ENCODE results near the gene TNFSF11. TPM values are rescaled to one million over a fixed set of nuclear protein-coding genes. Genes with fewer than 3 reads are reported as not detected.

Gene TNFSF11
- total RNA-seq, 4 donors from 2014 or later: 0.83 TPM; not detected in 3

GRCh38 chr13:42539670-42540069 is 34.3 kb upstream of the TNFSF11 start:
- Histone ChIP-seq H3K4me3 (no peak overlapping the region), H3K27me3 (no peaks in the 10 kb centered on the region), H3K4me1 (no peaks in the 10 kb centered on the region), H3K36me3 (no peaks in the 10 kb centered on the region), H3K27ac (no peak overlapping the region), H3K9me3 (no peaks in the 10 kb centered on the region)
- intact Hi-C loops (cut with DNase I; ENCODE audit: low total_unique reads): no loop called here
- DNase-seq (no peak), ATAC-seq (no peak)
- in situ Hi-C loops (cut with MboI; ENCODE audit: low sequenced_read_pairs in 4 of 4): no loop called here
- TF ChIP-seq POLR2A (IDR thresholded peaks at IDR 0.05) (no peak), CTCF (IDR thresholded peaks at IDR 0.05 in 4 of 5, conservative IDR thresholded peaks at IDR 0.05 in 1 of 5) (no peak)

- no peak overlapping the region for H3K4me3 ChIP-seq
- DNase-seq (no peak), ATAC-seq (no peak)
- no peaks in the 10 kb centered on the region for H3K9me3 ChIP-seq
- H3K36me3 ChIP-seq: no peaks in the 10 kb centered on the region
- no peaks in the 10 kb centered on the region for H3K4me1 ChIP-seq
- intact Hi-C loops (cut with DNase I; ENCODE audit: low total_unique reads): no loop called here
- no peak for TF ChIP-seq POLR2A (IDR thresholded peaks at IDR 0.05)
- no peak overlapping the region for H3K27ac ChIP-seq
- in situ Hi-C loops (cut with MboI; ENCODE audit: low sequenced_read_pairs in 4 of 4): no loop called here
- no peaks in the 10 kb centered on the region for H3K27me3 ChIP-seq
Observed at GRCh38 chr13:42543215-42543797, 30.6 kb upstream of the TNFSF11 start.

- in situ Hi-C loops (cut with MboI; ENCODE audit: low sequenced_read_pairs in 4 of 4) (no loop called here), intact Hi-C loops (cut with DNase I; ENCODE audit: low total_unique reads) (no loop called here)
- no peak for DNase-seq
- Histone ChIP-seq H3K9me3 (no peaks in the 10 kb centered on the region), H3K4me1 (no peaks in the 10 kb centered on the region), H3K4me3 (no peak overlapping the region), H3K27ac (no peak overlapping the region), H3K36me3 (no peaks in the 10 kb centered on the region), H3K27me3 (no peaks in the 10 kb centered on the region)
- TF ChIP-seq POLR2A (IDR thresholded peaks at IDR 0.05) (no peak), CTCF (IDR thresholded peaks at IDR 0.05 in 4 of 5, conservative IDR thresholded peaks at IDR 0.05 in 1 of 5) (no peak)
- no peak for ATAC-seq
Observed at GRCh38 chr13:42544246-42544926, 29.6 kb upstream of the TNFSF11 start.

- intact Hi-C loops (cut with DNase I; ENCODE audit: low total_unique reads): no loop called here
- TF ChIP-seq CTCF (IDR thresholded peaks at IDR 0.05 in 4 of 5, conservative IDR thresholded peaks at IDR 0.05 in 1 of 5) (no peak), POLR2A (IDR thresholded peaks at IDR 0.05) (no peak)
- ATAC-seq: no peak
- no peaks in the 10 kb centered on the region for H3K27me3 ChIP-seq
- in situ Hi-C loops (cut with MboI; ENCODE audit: low sequenced_read_pairs in 4 of 4): no loop called here
- H3K4me1 ChIP-seq: no peaks in the 10 kb centered on the region
- H3K9me3 ChIP-seq: no peaks in the 10 kb centered on the region
- H3K36me3 ChIP-seq: no peaks in the 10 kb centered on the region
- H3K4me3 ChIP-seq: no peak overlapping the region
- no peak for DNase-seq
- no peak overlapping the region for H3K27ac ChIP-seq
Observed at GRCh38 chr13:42545842-42546241, 28.1 kb upstream of the TNFSF11 start.

GRCh38 chr13:42547612-42548011 is 26.3 kb upstream of the TNFSF11 start:
- H3K36me3 ChIP-seq: no peaks in the 10 kb centered on the region
- H3K4me1 ChIP-seq: no peaks in the 10 kb centered on the region
- H3K27me3 ChIP-seq: no peaks in the 10 kb centered on the region
- no peak overlapping the region for H3K27ac ChIP-seq
- ATAC-seq (no peak), DNase-seq (no peak)
- TF ChIP-seq POLR2A (IDR thresholded peaks at IDR 0.05) (no peak), CTCF (IDR thresholded peaks at IDR 0.05 in 4 of 5, conservative IDR thresholded peaks at IDR 0.05 in 1 of 5) (no peak)
- no peak overlapping the region for H3K4me3 ChIP-seq
- in situ Hi-C loops (cut with MboI; ENCODE audit: low sequenced_read_pairs in 4 of 4) (no loop called here), intact Hi-C loops (cut with DNase I; ENCODE audit: low total_unique reads) (no loop called here)
- H3K9me3 ChIP-seq: no peaks in the 10 kb centered on the region
